H1 (cell line): ENCODE results near the gene CHRD. TPM values are rescaled to one million over a fixed set of nuclear protein-coding genes. Genes with fewer than 3 reads are reported as not detected.

Source experiments
- CTCF ChIA-PET: fragments of 300-600 bp; sonication (Branson Sonifier 250); formaldehyde crosslinking; loops from one replicate; lab custom pipeline; 2021; ENCODE audit not compliant: partially characterized antibody; lab: Charles Lee
- POLR2A ChIA-PET: fragments of 300-600 bp; sonication (Branson Sonifier 250); formaldehyde crosslinking; loops from one replicate; lab custom pipeline; 2021; ENCODE audit warnings: inconsistent platforms; ENCODE audit not compliant: partially characterized antibody; lab: Charles Lee
- DNase-seq, 2 experiments: peaks; one replicate each; pipeline versions ENCODE4 v3.0.0 to v3.0.0-alpha.2; 2010 to 2022; ENCODE audit warnings: low spot score in 2 of 2, low read depth in 1 of 2, mixed read lengths in 1 of 2
- FAIRE-seq: peaks from 2 replicates; lab custom pipeline; 2011; peaks lifted over from hg19 to GRCh38; lab: Jason Lieb, UNC
- H2AFZ ChIP-seq: 2 replicates; pipeline ENCODE4 v1.8.1; 2012; ENCODE audit warnings: low read length, inconsistent platforms
- H2AK5ac ChIP-seq: 2 replicates; pipeline ENCODE4 v1.6.1; 2013; ENCODE audit warnings: low read depth, low read length
- H2BK120ac ChIP-seq: replicated peaks from 2 replicates; pipeline ENCODE3; 2013; ENCODE audit warnings: low read depth, low read length, inconsistent platforms
- H2BK12ac ChIP-seq: 2 replicates; pipeline ENCODE4 v1.6.1; 2013; ENCODE audit warnings: low read depth, low read length
- H2BK15ac ChIP-seq: 2 replicates; pipeline ENCODE4 v1.6.1; 2013; ENCODE audit warnings: low read length
- H2BK20ac ChIP-seq: 2 replicates; pipeline ENCODE4 v1.6.1; 2013; ENCODE audit warnings: low read length
- H2BK5ac ChIP-seq: 2 replicates; pipeline ENCODE4 v1.6.1; 2013; ENCODE audit warnings: low read depth, low read length
- H3K14ac ChIP-seq: 2 replicates; pipeline ENCODE4 v1.6.1; 2013; ENCODE audit warnings: inconsistent platforms; ENCODE audit not compliant: insufficient read length
- H3K18ac ChIP-seq: 2 replicates; pipeline ENCODE4 v1.6.1; 2013; ENCODE audit warnings: low read length; ENCODE audit errors: extremely low read depth
- H3K23ac ChIP-seq: 2 replicates; pipeline ENCODE4 v1.6.1; 2013; ENCODE audit warnings: inconsistent platforms; ENCODE audit not compliant: insufficient read length
- H3K23me2 ChIP-seq: 2 replicates; pipeline ENCODE4 v1.6.1; 2013; ENCODE audit warnings: low read depth, low read length
- H3K27ac ChIP-seq: 2 replicates; pipeline ENCODE4 v1.6.1; 2011; ENCODE audit warnings: low read depth, low read length, inconsistent platforms
- H3K27me3 ChIP-seq, 4 experiments: replicated peaks in 1 of 4; 1 replicate in 1 of 4; 2 replicates in 3 of 4; pipeline versions ENCODE4 v1.6.1 to v1.8.1; 2011 to 2013; ENCODE audit warnings: low read length in 3 of 4, mild to moderate bottlenecking in 3 of 4, inconsistent platforms in 2 of 4, mixed read lengths in 2 of 4, moderate library complexity in 1 of 4; ENCODE audit not compliant: control insufficient read depth in 3 of 4, insufficient read depth in 3 of 4; ENCODE audit errors: extremely low read depth in 1 of 4
- H3K36me3 ChIP-seq, 4 experiments: 2 replicates each; pipeline versions ENCODE4 v1.6.1 to v1.8.1; 2011 to 2013; ENCODE audit warnings: mild to moderate bottlenecking in 4 of 4, low read length in 3 of 4, moderate library complexity in 2 of 4, control low read depth in 1 of 4, inconsistent platforms in 1 of 4; ENCODE audit not compliant: insufficient read depth in 4 of 4, control insufficient read depth in 2 of 4
- H3K4ac ChIP-seq: replicated peaks from 2 replicates; pipeline ENCODE3; 2013; ENCODE audit warnings: low read length, low read depth, mixed read lengths, inconsistent platforms; ENCODE audit not compliant: insufficient read length
- H3K4me1 ChIP-seq, 4 experiments: replicated peaks in 1 of 4; 1 replicate in 1 of 4; 2 replicates in 3 of 4; pipeline versions ENCODE4 v1.6.1 to v1.8.1; 2011 to 2013; ENCODE audit warnings: low read length in 3 of 4, inconsistent platforms in 2 of 4, mixed read lengths in 1 of 4; ENCODE audit not compliant: insufficient read depth in 4 of 4, control insufficient read depth in 3 of 4
- H3K4me2 ChIP-seq, 2 experiments: 2 replicates each; pipeline versions ENCODE4 v1.6.1 to v1.8.1; 2011 to 2013; ENCODE audit warnings: low read depth in 2 of 2, low read length in 2 of 2, control low read depth in 1 of 2, inconsistent platforms in 1 of 2, mild to moderate bottlenecking in 1 of 2; ENCODE audit not compliant: insufficient read depth in 1 of 2
- H3K4me3 ChIP-seq, 4 experiments: fragments of 200-600, 300-600 bp in 1 of 4; sonication (generic), shearing (Covaris generic), sonication (Bioruptor Twin) in 1 of 4; 2 replicates each; pipeline versions ENCODE4 v1.5.1 to v1.8.1; 2011 to 2016; ENCODE audit warnings: low read length in 4 of 4, low read depth in 3 of 4, control low read depth in 2 of 4, inconsistent platforms in 2 of 4, mild to moderate bottlenecking in 2 of 4, mixed read lengths in 1 of 4, moderate library complexity in 1 of 4; ENCODE audit not compliant: insufficient read depth in 2 of 4; ENCODE audit errors: extremely low read depth in 1 of 4
- H3K56ac ChIP-seq: replicated peaks from 2 replicates; pipeline ENCODE3; 2013; ENCODE audit warnings: low read depth, mild to moderate bottlenecking, mixed read lengths, low read length, inconsistent platforms; ENCODE audit not compliant: insufficient read length
- H3K79me1 ChIP-seq: 2 replicates; pipeline ENCODE4 v1.6.1; 2013; ENCODE audit warnings: low read depth, low read length, control low read depth
- H3K79me2 ChIP-seq, 2 experiments: 2 replicates each; pipeline versions ENCODE4 v1.6.1 to v1.8.1; 2012 to 2013; ENCODE audit warnings: low read length in 2 of 2, mild to moderate bottlenecking in 2 of 2, inconsistent platforms in 1 of 2; ENCODE audit not compliant: insufficient read depth in 2 of 2, control insufficient read depth in 1 of 2
- H3K9ac ChIP-seq, 4 experiments: replicated peaks in 1 of 4; 1 replicate in 1 of 4; 2 replicates in 3 of 4; pipeline versions ENCODE4 v1.6.1 to v1.8.1; 2011 to 2013; ENCODE audit warnings: low read depth in 3 of 4, low read length in 3 of 4, control low read depth in 2 of 4, mild to moderate bottlenecking in 2 of 4, moderate library complexity in 2 of 4, inconsistent platforms in 1 of 4; ENCODE audit errors: extremely low read depth in 1 of 4
- H3K9me3 ChIP-seq, 2 experiments: 2 replicates each; pipeline versions ENCODE4 v1.6.1 to v1.8.1; 2012 to 2013; ENCODE audit warnings: mild to moderate bottlenecking in 2 of 2, moderate library complexity in 2 of 2, control low read depth in 1 of 2, inconsistent platforms in 1 of 2, low read depth in 1 of 2, low read length in 1 of 2, mixed read lengths in 1 of 2; ENCODE audit not compliant: insufficient read depth in 2 of 2
- H4K20me1 ChIP-seq, 2 experiments: replicated peaks in 1 of 2; 2 replicates each; pipeline versions ENCODE3 to v1.8.1; 2011 to 2013; ENCODE audit warnings: inconsistent platforms in 2 of 2, low read length in 2 of 2, mild to moderate bottlenecking in 1 of 2; ENCODE audit not compliant: insufficient read depth in 2 of 2, control insufficient read depth in 1 of 2
- H4K5ac ChIP-seq: 2 replicates; pipeline ENCODE4 v1.6.1; 2013; ENCODE audit warnings: low read length, low read depth, mixed read lengths, inconsistent platforms; ENCODE audit not compliant: insufficient read length
- H4K8ac ChIP-seq: 2 replicates; pipeline ENCODE4 v1.8.0; 2013; ENCODE audit warnings: mild to moderate bottlenecking, moderate library complexity, low read length, inconsistent platforms; ENCODE audit not compliant: insufficient read depth; ENCODE audit errors: extremely low read depth
- H4K91ac ChIP-seq: replicated peaks from 2 replicates; pipeline ENCODE3; 2013; ENCODE audit warnings: low read length, mixed read lengths, inconsistent platforms; ENCODE audit not compliant: insufficient read length
- JUN ChIP-seq: IDR thresholded peaks from 2 replicates; pipeline ENCODE4 v1.6.1; 2011; ENCODE audit warnings: low read depth, mild to moderate bottlenecking, improper control_type of control experiment, low read length
- WGBS, 2 experiments: shearing (Covaris generic) in 1 of 2; methylation state at CpG; one replicate each; pipeline versions ENCODE4 v1.1.6 to v1.1.7; 2013 to 2015; ENCODE audit warnings: low lambda C conversion rate in 2 of 2, mixed read lengths in 2 of 2, inconsistent platforms in 1 of 2, low coverage in 1 of 2, missing lambda C conversion rate in 1 of 2; ENCODE audit not compliant: insufficient replicate concordance in 2 of 2, insufficient coverage in 1 of 2, insufficient read length in 1 of 2; ENCODE audit errors: extremely low coverage in 1 of 2, missing lambda C conversion rate in 1 of 2; 5-methylcytosine and 5-hydroxymethylcytosine counted together
- polyA plus RNA-seq, 7 experiments: library from polyadenylated mRNA; depleted of rRNA in 3 of 7; stranded (reverse) in 5 of 7; unstranded in 2 of 7; fragments of >200 nt in 5 of 7; fragments of 200-250 nt in 2 of 7; gene quantifications; 1 replicate in 5 of 7; 2 replicates in 1 of 7; 4 replicates in 1 of 7; pipeline versions ENCODE4 v1.2.1 to v1.2.3, GENCODE V29; 2011 to 2013; ENCODE audit warnings: missing spikeins in 2 of 7, mixed read lengths in 2 of 7
- total RNA-seq: library from RNA; stranded (reverse); fragmentation: NEBNext Ultra II Directional; extraction: Animal tissue kit (Norgen Biotek cat#: 25700); gene quantifications from 2 replicates; pipeline ENCODE4 v1.2.1, GENCODE V29; 2021

The CHRD gene
- total and polyA plus RNA-seq, 2 of the 8 experiments (the other 6 are each of a cell fraction or from before 2014, with no cell fraction given) = 0.62 to 0.86 TPM

GRCh38 chr3:184341925-184342324, 37.9 kb upstream of the CHRD start:
- H4K91ac ChIP-seq = no peak overlapping the region
- H4K5ac ChIP-seq = no peak overlapping the region
- H4K20me1 ChIP-seq = peaks cover 13 to 28% of the 10 kb centered on the region in 2 experiments
- ChIA-PET POLR2A (interaction anchor here (0.5 to 2.1 kb wide), 5 partner anchors 11 to 708 kb away, joined by 3 to 7 read pairs (median 4); no protein-coding TSS in a partner anchor), CTCF (interaction anchor here (1.0 to 7.4 kb wide), 7 partner anchors 11 to 201 kb away, joined by 3 to 49 read pairs (median 4); no protein-coding TSS in a partner anchor)
- H4K8ac ChIP-seq = no peak overlapping the region
- H3K4ac ChIP-seq = no peak overlapping the region
- H3K79me1 ChIP-seq = peaks cover 6% of the 10 kb centered on the region
- H2AK5ac ChIP-seq = no peak overlapping the region
- H2BK20ac ChIP-seq = no peak overlapping the region
- DNase-seq = no peak
- H2BK12ac ChIP-seq = no peak overlapping the region
- peaks cover 0 to 2% of the 10 kb centered on the region in 2 experiments; a peak in 1 of 4 replicates for H3K79me2 ChIP-seq
- no peak overlapping the region for H2AFZ ChIP-seq
- no peak overlapping the region for H3K27ac ChIP-seq
- no peak for FAIRE-seq
- peaks cover 5 to 30% (median 20%) of the 10 kb centered on the region in 4 experiments for H3K4me1 ChIP-seq
- no peak overlapping the region for H2BK120ac ChIP-seq
- H2BK5ac ChIP-seq = no peak overlapping the region
- no peaks in the 10 kb centered on the region for H3K9me3 ChIP-seq
- no peak overlapping the region for H2BK15ac ChIP-seq
- no peak overlapping the region for H3K18ac ChIP-seq
- H3K4me2 ChIP-seq = no peak overlapping the region
- H3K23ac ChIP-seq = no peak overlapping the region
- no peak overlapping the region for H3K4me3 ChIP-seq
- H3K56ac ChIP-seq = no peak overlapping the region
- no peak overlapping the region for H3K14ac ChIP-seq
- 83% methylated on average over 7 of the region's 7 CpGs; no CpG with 5 or more reads in 1 of the 2 experiments for WGBS, 2 experiments
- no peak for TF ChIP-seq JUN
- TF ChIP-seq, all 59 proteins: peak for 0
- Histone ChIP-seq H3K9ac (no peak overlapping the region), H3K27me3 (no peaks in the 10 kb centered on the region), H3K36me3 (peaks cover 0 to 16% (median 1%) of the 10 kb centered on the region in 4 experiments; a peak in 5 of 8 replicates), H3K23me2 (peaks cover 5% of the 10 kb centered on the region; the same call in 1 of the 2 replicates)
